Left renal cortex interstitium (tissue), 4 donors: Measurements from ENCODE around the gene SMURF1. TPM values are rescaled to one million over a fixed set of nuclear protein-coding genes. Genes with fewer than 3 reads are reported as not detected.

Source experiments
- DNase-seq, 4 donors: peaks; one replicate each; pipeline ENCODE4 v3.0.0-alpha.2; 2013; ENCODE audit warnings: low read depth in 4 of 4, low spot score in 2 of 4, missing footprints in 1 of 4
- polyA plus RNA-seq, 4 donors: library from polyadenylated mRNA; unstranded; fragments of 120-200 nt; gene quantifications; one replicate each; pipeline ENCODE4 v1.2.1, GENCODE V29; 2013; ENCODE audit not compliant: insufficient read length in 4 of 4

Gene SMURF1
- polyA plus RNA-seq, 4 donors, result 13.7 to 19.4 (median 17.3) TPM

DNA sequence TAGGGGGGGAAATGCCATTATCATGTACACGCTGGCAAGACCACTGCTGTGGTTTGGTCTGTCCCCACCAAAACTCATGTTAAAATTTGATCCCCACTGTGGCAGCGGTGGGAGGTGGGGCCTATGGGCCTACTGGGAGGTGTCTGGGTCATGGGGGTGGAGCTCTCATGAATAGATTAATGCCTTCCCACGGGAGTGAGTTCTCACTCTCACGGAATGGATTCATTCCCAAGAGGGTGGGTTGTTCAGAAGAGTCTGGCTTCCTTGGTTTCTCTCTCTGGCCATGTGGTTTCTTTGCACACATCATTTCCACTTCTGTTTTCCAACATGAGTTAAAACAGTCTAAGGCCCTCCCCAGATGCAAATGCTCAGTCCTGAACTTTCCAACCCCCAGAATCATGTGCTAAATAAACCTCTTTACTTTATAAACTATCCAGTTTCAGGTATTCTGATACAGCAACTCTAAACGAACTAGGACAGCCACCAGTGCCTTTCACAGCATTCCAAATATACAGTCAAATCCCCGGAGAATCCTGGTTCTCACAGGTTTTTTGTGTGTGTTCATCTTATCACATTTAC lies 44.3 kb downstream of the SMURF1 start:
- DNase-seq, result no peak

GRCh38 chr7:99098824-99099498 lies 44.9 kb downstream of the SMURF1 start:
- DNase-seq, result no peak

DNA sequence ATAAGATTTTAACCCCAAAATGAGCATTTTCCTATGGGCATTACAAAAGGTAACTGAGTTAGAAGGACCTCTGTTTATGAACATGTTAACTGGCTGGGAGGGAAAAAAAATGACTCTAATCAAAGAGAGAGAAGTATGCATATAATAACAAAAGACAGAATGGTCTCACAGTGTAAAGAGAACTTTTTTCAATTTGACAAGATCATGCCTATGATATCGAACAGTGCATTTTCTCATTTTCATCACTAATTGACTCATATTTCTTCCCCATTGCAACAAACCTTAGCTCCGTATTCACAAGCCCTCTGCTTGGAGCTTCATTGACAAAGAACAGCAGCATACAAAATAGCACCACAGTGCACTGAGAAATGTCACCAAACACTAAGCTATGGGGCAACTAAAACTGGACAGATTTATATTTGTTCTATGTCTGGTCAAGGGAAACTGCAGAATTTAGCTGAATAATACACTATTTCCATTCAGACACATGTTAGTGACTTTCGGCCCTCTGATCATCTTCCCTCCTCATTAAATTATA lies 45.6 kb downstream of the SMURF1 start:
- no peak for DNase-seq

GRCh38 chr7:99097730-99098129 lies 46.2 kb downstream of the SMURF1 start:
- no peak for DNase-seq

DNA sequence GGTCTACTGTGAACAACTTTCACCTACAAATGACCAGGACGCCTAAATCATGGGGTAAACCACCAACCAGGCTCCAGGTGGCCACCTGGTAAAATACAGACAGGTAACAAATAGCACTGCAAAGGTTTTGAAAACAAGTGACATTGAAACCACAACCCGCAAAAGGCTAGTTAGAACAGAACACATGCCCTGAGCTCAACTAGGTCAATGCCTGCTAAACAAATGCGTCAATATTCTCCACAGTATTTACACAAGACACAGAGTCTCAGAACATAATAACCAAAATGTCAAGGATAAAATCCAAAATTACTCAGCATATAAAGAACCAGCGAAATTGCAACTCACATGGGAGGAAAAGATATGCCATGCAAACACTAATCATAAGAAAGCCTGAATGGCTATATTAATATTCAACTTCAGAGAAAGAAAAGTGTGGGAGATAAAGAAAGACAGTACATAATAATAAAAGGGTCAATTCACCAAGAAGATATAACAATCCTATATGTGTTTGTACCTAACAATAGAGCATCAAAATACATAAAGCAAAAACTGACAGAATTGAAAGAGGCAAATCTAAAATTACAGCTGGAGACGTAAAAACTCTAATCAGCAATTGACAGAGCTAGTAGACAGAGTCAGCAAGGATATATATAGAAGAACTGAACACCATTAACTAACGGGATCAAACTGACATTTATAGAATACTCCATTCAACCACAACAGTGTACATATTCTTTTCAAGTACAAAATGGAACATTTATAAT lies 47.6 kb downstream of the SMURF1 start:
- no peak for DNase-seq

DNA sequence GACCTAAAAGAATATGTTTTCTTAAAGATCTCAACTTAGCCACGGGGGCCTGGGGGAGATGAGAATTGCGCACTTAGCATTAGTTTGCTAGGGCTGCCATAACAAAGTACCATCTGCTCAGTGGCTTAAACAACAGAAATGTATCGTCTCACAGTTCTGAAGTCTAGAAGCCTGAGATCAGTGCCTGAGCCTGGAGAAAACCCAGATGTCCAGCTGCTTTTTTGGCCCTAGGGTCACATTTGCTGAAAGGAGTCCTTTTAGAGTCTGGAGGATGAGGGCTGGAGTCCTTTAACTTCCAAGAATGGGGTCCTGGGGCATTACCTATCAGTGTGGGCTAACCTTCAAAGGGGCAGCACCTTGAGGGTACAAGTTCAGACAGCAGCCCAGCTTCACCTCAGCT lies 48.2 kb downstream of the SMURF1 start:
- DNase-seq, result no peak

DNA sequence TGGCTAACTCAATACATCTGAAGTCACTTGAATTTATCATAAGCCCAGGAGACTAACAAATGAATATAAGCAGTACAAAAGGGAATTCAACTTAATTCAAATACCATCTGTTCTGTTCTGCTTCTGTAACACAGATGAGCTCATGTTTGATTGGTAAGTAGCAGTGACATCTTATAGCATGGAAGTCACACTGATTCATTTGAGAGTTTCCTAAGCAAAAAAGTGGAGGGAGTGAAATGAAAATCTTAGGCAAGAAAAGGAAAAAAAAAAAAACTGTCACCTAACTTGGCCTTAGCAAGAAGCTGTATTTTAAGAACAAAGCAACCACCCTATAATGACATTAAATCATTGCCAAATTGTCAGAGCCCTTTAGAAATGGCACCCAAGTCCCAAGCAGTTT lies 49.5 kb downstream of the SMURF1 start:
- no peak for DNase-seq

DNA sequence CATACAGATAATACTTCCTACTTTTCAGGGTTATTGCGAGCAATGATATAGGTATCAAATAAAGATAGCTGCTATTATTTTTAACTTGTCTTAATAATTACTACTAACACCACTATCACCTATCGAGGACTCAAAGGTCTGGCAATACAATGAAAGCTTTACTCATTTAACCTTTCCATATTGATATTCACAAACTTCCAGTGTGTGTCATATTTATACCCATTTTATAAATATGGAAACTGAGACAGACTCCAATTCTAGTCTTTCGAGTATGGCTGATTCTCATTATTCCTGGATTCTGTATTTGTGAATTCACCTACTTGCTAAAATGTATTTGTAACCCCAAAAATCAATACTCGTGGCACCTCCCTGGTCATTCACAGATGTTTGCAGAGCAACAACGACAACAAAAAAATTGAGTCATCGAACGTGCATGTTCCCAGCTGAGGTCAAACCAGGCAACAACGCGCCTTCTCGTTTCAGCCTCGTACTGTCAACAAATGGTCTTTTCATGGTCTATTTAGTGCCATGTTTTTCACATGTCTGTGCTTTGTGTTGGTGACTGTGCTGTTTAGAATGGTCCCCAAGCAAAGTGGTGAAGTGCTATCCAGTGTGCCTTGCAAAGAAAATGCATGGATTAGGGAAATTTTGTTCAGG lies 51.7 kb downstream of the SMURF1 start:
- DNase-seq, result no peak

DNA sequence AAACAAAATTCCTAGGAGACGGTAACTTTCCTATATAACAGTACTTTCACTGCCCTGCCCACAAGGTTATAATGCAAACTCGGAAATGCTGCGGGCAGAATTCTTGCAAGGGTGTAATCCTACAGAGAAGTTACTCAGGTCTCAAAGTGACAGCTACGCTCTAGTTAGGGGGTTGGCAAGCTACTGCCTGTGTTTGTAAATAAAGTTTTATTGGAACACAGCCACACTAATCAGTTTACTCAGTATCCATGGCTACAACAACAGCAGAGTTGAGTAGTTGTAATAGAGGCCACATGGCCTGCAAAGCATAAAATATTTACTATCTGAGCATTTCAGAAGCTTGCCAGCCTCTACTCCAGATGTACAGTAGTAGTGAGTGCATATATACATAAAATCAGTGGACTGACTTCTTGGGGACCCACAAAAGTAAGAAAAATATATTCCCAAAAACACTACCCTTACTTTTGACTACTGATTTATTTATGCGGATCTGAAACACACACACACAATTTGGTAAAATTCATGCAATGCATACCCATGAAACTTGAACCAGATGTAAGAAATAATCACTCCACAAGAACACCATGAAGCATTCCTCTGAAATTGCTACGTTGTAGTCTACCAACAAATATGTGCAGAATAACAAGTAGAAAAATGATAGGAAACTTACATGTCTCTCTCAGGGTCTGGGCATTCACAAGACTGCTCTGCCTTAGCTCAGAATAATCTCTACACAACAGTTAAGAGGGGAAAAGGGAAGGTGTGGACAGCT lies 53.0 kb downstream of the SMURF1 start:
- DNase-seq, result no peak

DNA sequence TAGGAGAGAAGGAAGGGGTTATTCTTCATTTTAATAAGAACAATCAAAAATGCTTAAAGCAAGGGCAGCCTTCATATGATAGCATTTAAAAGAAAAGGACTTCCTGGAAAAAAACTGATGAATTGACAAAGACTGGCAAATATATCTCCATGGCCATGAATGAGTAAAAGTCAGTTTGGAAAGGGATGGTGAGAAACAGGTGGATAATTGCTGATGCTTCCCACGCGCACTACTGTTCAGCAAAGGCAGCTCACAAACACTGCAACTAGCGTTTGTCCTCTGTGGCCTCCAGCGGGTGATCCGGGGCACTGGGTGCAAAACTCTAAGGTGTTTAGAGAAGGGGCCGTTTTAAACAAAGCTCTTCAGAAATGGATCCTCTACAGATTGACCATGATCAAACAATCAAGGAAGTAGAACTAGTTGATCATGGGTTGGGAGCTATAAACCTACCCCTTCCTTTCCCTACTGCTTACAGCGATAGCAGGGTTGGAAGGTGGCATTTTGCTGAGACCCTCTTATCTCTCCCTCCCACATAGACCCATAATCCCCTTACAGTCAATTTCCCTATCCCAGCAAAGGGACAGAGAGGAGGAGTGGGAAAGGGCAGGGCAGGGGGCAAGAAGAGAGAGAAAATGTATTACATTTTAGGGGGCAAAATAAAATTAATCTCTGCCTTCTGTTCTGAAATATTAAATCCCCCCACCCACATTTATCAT lies 53.8 kb downstream of the SMURF1 start:
- DNase-seq, result no peak

- no peak for DNase-seq
Observed at GRCh38 chr7:99086944-99087343, 57.0 kb downstream of the SMURF1 start.

DNA sequence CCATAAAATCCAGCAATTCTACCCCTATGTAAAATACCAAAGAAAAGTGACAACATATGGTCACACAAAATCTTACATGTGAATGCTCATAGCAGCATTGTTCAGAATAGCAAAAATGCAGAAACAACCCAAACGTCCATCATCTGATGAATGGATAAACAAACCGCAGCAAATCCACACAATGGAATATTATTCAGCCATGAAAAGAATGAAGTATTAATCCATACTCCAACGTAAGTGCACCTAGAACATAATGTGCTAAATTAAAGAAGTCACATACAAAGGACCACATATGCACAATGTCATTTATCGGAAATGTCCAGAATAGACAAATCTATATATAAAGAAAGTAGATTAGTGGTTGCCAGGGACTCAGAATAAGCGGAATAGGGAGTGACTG lies 57.4 kb downstream of the SMURF1 start:
- DNase-seq, result no peak

GRCh38 chr7:99083733-99084132 lies 60.2 kb downstream of the SMURF1 start:
- no peak for DNase-seq

- no peak for DNase-seq
Observed at GRCh38 chr7:99083068-99083651, 60.7 kb downstream of the SMURF1 start.

- DNase-seq, result no peak
Observed at GRCh38 chr7:99080679-99081078, 63.2 kb downstream of the SMURF1 start.

- no peak for DNase-seq
Observed at GRCh38 chr7:99079104-99079503, 64.8 kb downstream of the SMURF1 start.

- DNase-seq, result no peak
Observed at GRCh38 chr7:99078416-99078815, 65.5 kb downstream of the SMURF1 start.

- DNase-seq, result no peak
Observed at GRCh38 chr7:99076615-99077014, 67.3 kb downstream of the SMURF1 start.

DNA sequence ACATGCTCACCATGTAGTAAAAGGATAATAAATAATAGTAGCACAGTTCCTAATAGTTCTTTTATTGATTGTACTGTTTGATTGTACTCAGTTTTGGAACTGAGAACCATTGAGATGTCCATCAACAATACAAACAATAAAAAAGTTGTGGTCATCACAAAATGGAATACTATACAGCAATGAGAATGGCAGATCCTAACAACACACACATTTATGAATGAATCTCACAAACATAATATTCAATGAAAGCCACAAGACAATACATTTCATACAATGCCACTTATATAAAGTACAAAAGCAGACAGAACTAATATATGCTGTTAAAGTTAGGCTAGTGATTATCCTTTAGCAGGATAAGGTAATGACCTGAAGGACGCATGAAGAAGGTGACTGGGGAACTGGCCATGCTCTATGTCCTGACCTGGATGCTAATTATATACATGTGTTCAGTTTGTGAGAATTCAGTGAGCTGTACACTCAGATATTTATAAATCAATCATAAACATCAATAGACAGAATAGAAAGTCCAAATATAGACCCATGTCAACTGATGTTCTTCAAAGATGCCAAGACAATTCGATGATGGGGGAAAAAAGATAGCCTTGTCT lies 70.0 kb downstream of the SMURF1 start:
- no peak for DNase-seq
